H1 (cell line): Measurements from ENCODE around the gene CNDP2.

Experiments
- CHD2 ChIP-seq: IDR thresholded peaks from 2 replicates; pipeline ENCODE4 v1.6.1; 2012; ENCODE audit warnings: low read length, improper control_type of control experiment
- POLR2AphosphoS5 ChIP-seq: IDR thresholded peaks from 2 replicates; pipeline ENCODE4 v1.6.1; 2011; ENCODE audit warnings: low read depth, low read length

DNA sequence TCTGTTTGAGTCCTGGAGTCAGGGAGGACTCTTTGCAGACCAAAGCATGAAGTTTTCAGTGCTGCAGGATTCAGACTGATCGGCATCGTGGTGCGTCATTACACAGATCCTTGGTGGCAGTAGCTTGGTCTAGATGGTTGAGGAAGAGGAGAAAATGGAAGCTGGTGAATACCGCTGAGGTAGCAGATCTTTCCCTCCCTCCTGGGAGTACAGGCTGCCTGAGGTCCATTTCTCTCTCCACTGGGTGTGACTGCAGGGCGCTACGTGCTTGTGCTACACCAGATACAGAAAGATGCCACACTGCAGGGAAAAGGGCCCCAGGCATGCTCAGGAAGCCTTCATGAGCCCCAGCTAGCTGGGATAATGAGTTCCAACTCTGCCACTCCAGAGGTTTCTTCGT, 34.9 kb downstream of the CNDP2 start:
- TF ChIP-seq CHD2 (no peak), POLR2AphosphoS5 (no peak)
